Cardiac muscle cell (in vitro differentiated cells and primary cell): ENCODE data around the gene SLC5A10. TPM values are rescaled to one million over a fixed set of nuclear protein-coding genes. Genes with fewer than 3 reads are reported as not detected.

Experiments used
- DNase-seq, 2 donors: peaks; one replicate each; pipeline versions ENCODE4 v3.0.0 to v3.0.0-alpha.2; 2010 to 2017; ENCODE audit warnings: low read depth in 1 of 2, low spot score in 1 of 2
- H3K27ac ChIP-seq: fragments of 200-600 bp; sonication (generic); 2 replicates; pipeline ENCODE4 v1.5.1; 2016
- H3K27me3 ChIP-seq: fragments of 200-600 bp; sonication (generic); 2 replicates; pipeline ENCODE4 v1.6.0; 2016; ENCODE audit warnings: control low read depth
- H3K36me3 ChIP-seq: fragments of 200-600 bp; sonication (generic); 2 replicates; pipeline ENCODE4 v1.5.1; 2016; ENCODE audit warnings: control low read depth
- H3K4me1 ChIP-seq: fragments of 200-600 bp; sonication (generic); 2 replicates; pipeline ENCODE4 v1.8.1; 2017; ENCODE audit warnings: low read depth, mild to moderate bottlenecking, mixed run types
- H3K4me3 ChIP-seq: fragments of 200-600 bp; sonication (generic); 2 replicates; pipeline ENCODE4 v1.5.1; 2016; ENCODE audit warnings: mild to moderate bottlenecking
- H3K9me3 ChIP-seq: fragments of 200-600 bp; sonication (generic); 2 replicates; pipeline ENCODE4 v1.5.1; 2017; ENCODE audit warnings: low read depth, mild to moderate bottlenecking, control low read depth
- CTCF ChIP-seq: IDR thresholded peaks from 2 replicates; pipeline ENCODE4 v1.5.1; 2012; ENCODE audit warnings: low read depth, mild to moderate bottlenecking, low read length
- polyA plus RNA-seq: library from polyadenylated mRNA; unstranded; fragments of >200 nt; fragmentation: Nextera tagmentation; extraction: Ambion mirVana; gene quantifications from 2 replicates; pipeline ENCODE4 v1.2.1, GENCODE V29; 2016
- total RNA-seq: library from RNA; depleted of rRNA; stranded (reverse); fragments of >200 nt; gene quantifications from 2 replicates; pipeline ENCODE4 v1.2.3, GENCODE V29; 2016

Gene SLC5A10
- total and polyA plus RNA-seq, 2 experiments from 2014 or later: 0.06 TPM; not detected in 1

GRCh38 chr17:18992454-18993130 lies 40.6 kb downstream of the SLC5A10 start:
- Histone ChIP-seq H3K9me3 (no peaks in the 10 kb centered on the region), H3K27ac (no peak overlapping the region), H3K36me3 (no peaks in the 10 kb centered on the region), H3K4me3 (no peak overlapping the region), H3K27me3 (no peaks in the 10 kb centered on the region), H3K4me1 (peaks cover 3% of the 10 kb centered on the region)
- no peak for TF ChIP-seq CTCF
- no peak for DNase-seq

GRCh38 chr17:18993905-18994526 lies 42.1 kb downstream of the SLC5A10 start:
- peaks cover 6% of the 10 kb centered on the region for H3K4me1 ChIP-seq
- no peaks in the 10 kb centered on the region for H3K36me3 ChIP-seq
- no peak for TF ChIP-seq CTCF
- peak in 1 of 2 donors; percentile 48 for DNase-seq
- H3K27ac ChIP-seq: no peak overlapping the region
- no peak overlapping the region for H3K4me3 ChIP-seq
- H3K27me3 ChIP-seq: no peaks in the 10 kb centered on the region
- no peaks in the 10 kb centered on the region for H3K9me3 ChIP-seq

- Histone ChIP-seq H3K9me3 (no peaks in the 10 kb centered on the region), H3K27ac (no peak overlapping the region), H3K4me1 (peaks cover 6% of the 10 kb centered on the region), H3K36me3 (no peaks in the 10 kb centered on the region), H3K4me3 (no peak overlapping the region), H3K27me3 (no peaks in the 10 kb centered on the region)
- DNase-seq: peak in 1 of 2 donors; percentile 21
- no peak for TF ChIP-seq CTCF
Measured at GRCh38 chr17:18994631-18995030, 42.7 kb downstream of the SLC5A10 start.

- no peaks in the 10 kb centered on the region for H3K36me3 ChIP-seq
- no peak overlapping the region for H3K4me3 ChIP-seq
- no peaks in the 10 kb centered on the region for H3K27me3 ChIP-seq
- H3K4me1 ChIP-seq: peaks cover 6% of the 10 kb centered on the region
- no peak for DNase-seq
- H3K27ac ChIP-seq: no peak overlapping the region
- H3K9me3 ChIP-seq: no peaks in the 10 kb centered on the region
- TF ChIP-seq CTCF: no peak
Measured at GRCh38 chr17:18995220-18995619, 43.3 kb downstream of the SLC5A10 start.

GRCh38 chr17:18996458-18996857 lies 44.5 kb downstream of the SLC5A10 start:
- Histone ChIP-seq H3K9me3 (no peaks in the 10 kb centered on the region), H3K36me3 (no peaks in the 10 kb centered on the region), H3K27ac (no peak overlapping the region), H3K4me1 (peaks cover 9% of the 10 kb centered on the region), H3K4me3 (no peak overlapping the region), H3K27me3 (no peaks in the 10 kb centered on the region)
- DNase-seq: no peak
- TF ChIP-seq CTCF: no peak
